K562 (cell line): Measurements from ENCODE around the gene PHLDB3. TPM values are rescaled to one million over a fixed set of nuclear protein-coding genes. Genes with fewer than 3 reads are reported as not detected.

Source experiments
- ATAC-seq: fragments of 200-7000 bp; cut with Tn5 transposase; 3 replicates; pipeline ENCODE4 v1.9.1; 2020; ENCODE audit warnings: moderate library complexity
- BruUV-seq: library from RNA; stranded (reverse); fragments of 400-500 nt; replicated peaks from 2 replicates; lab custom pipeline; 2021; lab: Mats Ljungman, UMichigan
- CTCF ChIA-PET: fragments of 300-600 bp; formaldehyde crosslinking; extraction: SDS; loops from one replicate; lab custom pipeline; 2021; ENCODE audit warnings: low intra/inter-chr PET ratio; lab: Yijun Ruan, JAX
- POLR2A ChIA-PET: fragments of 300-600, 350-650 bp; sonication (Branson Sonifier 250); formaldehyde crosslinking; extraction: SDS; loops from one replicate; lab custom pipeline; 2021; ENCODE audit warnings: antibody characterized with exemption, inconsistent platforms; lab: Yijun Ruan, JAX
- DNase-seq, 4 experiments: peaks; one replicate each; pipeline versions ENCODE4 v3.0.0 to v3.0.0-alpha.2; 2011 to 2018; ENCODE audit warnings: low spot score in 3 of 4, mixed read lengths in 3 of 4; ENCODE audit errors: extremely low read depth in 1 of 4
- FAIRE-seq: peaks from 2 replicates; lab custom pipeline; 2011; peaks lifted over from hg19 to GRCh38; lab: Jason Lieb, UNC
- H2AFZ ChIP-seq: 2 replicates; pipeline ENCODE4 v1.6.0; 2011; ENCODE audit warnings: low read depth, low read length, control low read depth, inconsistent platforms
- H3K27ac ChIP-seq: fragments of 200-600 bp; 3 replicates; pipeline ENCODE4 v1.8.0; 2011; ENCODE audit warnings: low read depth, mild to moderate bottlenecking, control low read depth, inconsistent platforms, low read length, moderate library complexity, mixed read lengths; ENCODE audit errors: extremely low read depth
- H3K27me3 ChIP-seq, 2 experiments: fragments of 300-600 bp in 1 of 2; 2 replicates in 1 of 2; 3 replicates in 1 of 2; pipeline versions ENCODE4 v1.6.0 to v1.8.0; 2011; ENCODE audit warnings: inconsistent platforms in 2 of 2, low read length in 2 of 2, mild to moderate bottlenecking in 1 of 2, mixed read lengths in 1 of 2, moderate library complexity in 1 of 2; ENCODE audit not compliant: control insufficient read depth in 2 of 2, insufficient read depth in 2 of 2
- H3K36me3 ChIP-seq: fragments of 300-600 bp; 3 replicates; pipeline ENCODE4 v1.8.0; 2011; ENCODE audit warnings: mild to moderate bottlenecking, low read length, inconsistent platforms; ENCODE audit not compliant: control insufficient read depth, insufficient read depth
- H3K4me1 ChIP-seq, 2 experiments: fragments of 200-600 bp in 1 of 2; replicated peaks in 1 of 2; 2 replicates in 1 of 2; 3 replicates in 1 of 2; pipeline versions ENCODE4 v1.5.1 to v1.8.0; 2011; ENCODE audit warnings: inconsistent platforms in 2 of 2, low read length in 2 of 2, mild to moderate bottlenecking in 1 of 2, mixed read lengths in 1 of 2, moderate library complexity in 1 of 2; ENCODE audit not compliant: control insufficient read depth in 2 of 2, insufficient read depth in 2 of 2
- H3K4me2 ChIP-seq: 2 replicates; pipeline ENCODE4 v1.6.1; 2011; ENCODE audit warnings: low read length, control low read depth, inconsistent platforms, mixed read lengths; ENCODE audit not compliant: insufficient read depth
- H3K4me3 ChIP-seq: fragments of 200-600 bp; sonication (generic), shearing (Covaris generic); 2 replicates; pipeline ENCODE4 v1.5.1; 2016; ENCODE audit warnings: control low read depth, inconsistent platforms
- H3K79me2 ChIP-seq: fragments of 200-600 bp; 3 replicates; pipeline ENCODE4 v1.8.0; 2011; ENCODE audit warnings: low read length, inconsistent platforms; ENCODE audit not compliant: control insufficient read depth, insufficient read depth
- H3K9ac ChIP-seq, 2 experiments: 2 replicates each; pipeline versions ENCODE4 v1.6.0 to v1.6.1; 2011; ENCODE audit warnings: low read depth in 2 of 2, low read length in 2 of 2, control low read depth in 1 of 2, inconsistent platforms in 1 of 2, mild to moderate bottlenecking in 1 of 2, mixed read lengths in 1 of 2; ENCODE audit not compliant: insufficient read depth in 1 of 2
- H3K9me1 ChIP-seq: one replicate; pipeline ENCODE4 v1.6.0; 2011; ENCODE audit warnings: inconsistent platforms, mild to moderate bottlenecking, low read length, moderate library complexity; ENCODE audit not compliant: control insufficient read depth, insufficient read depth
- H3K9me3 ChIP-seq: replicated peaks from 2 replicates; pipeline ENCODE4 v1.5.1; 2011; ENCODE audit warnings: low read depth, low read length, inconsistent platforms; ENCODE audit not compliant: control insufficient read depth, insufficient read depth
- H4K20me1 ChIP-seq: replicated peaks from 2 replicates; pipeline ENCODE4 v1.6.1; 2011; ENCODE audit warnings: low read length, inconsistent platforms, mixed read lengths; ENCODE audit not compliant: control insufficient read depth, insufficient read depth
- BCOR ChIP-seq: fragments of 450-650 bp; IDR thresholded peaks from 2 replicates; pipeline ENCODE4 v1.6.1; 2016
- CBFA2T2 ChIP-seq: fragments of 450-650 bp; conservative IDR thresholded peaks from 2 replicates; pipeline ENCODE4 v1.6.1; 2017; ENCODE audit warnings: mild to moderate bottlenecking
- NCOA6 ChIP-seq: fragments of 450-650 bp; IDR thresholded peaks from 2 replicates; pipeline ENCODE4 v1.6.1; 2017; ENCODE audit warnings: mild to moderate bottlenecking
- POLR3G ChIP-seq: IDR thresholded peaks from 2 replicates; pipeline ENCODE4 v1.6.1; 2011; ENCODE audit not compliant: insufficient read length, insufficient replicate concordance; ENCODE audit errors: extremely low read depth
- ZNF12 ChIP-seq: sonication (generic); formaldehyde crosslinking; IDR thresholded peaks from 2 replicates; pipeline ENCODE4 v1.4.0; 2020; ENCODE audit warnings: mild to moderate bottlenecking, missing genetic modification reagents
- WGBS: fragments of 100-300 bp; shearing (Covaris generic); methylation state at CpG from one replicate; pipeline ENCODE4 v1.1.6; 2016; ENCODE audit warnings: low coverage, mixed read lengths; ENCODE audit not compliant: insufficient coverage; ENCODE audit errors: missing lambda C conversion rate; 5-methylcytosine and 5-hydroxymethylcytosine counted together
- in situ Hi-C: fragments of 300-500 bp; cut with MboI; formaldehyde crosslinking; loops from 4 replicates; pipeline ENCODE4 v1.15.0; 2018; ENCODE audit warnings: inconsistent platforms, mixed read lengths
- intact Hi-C: fragments of 100-400 bp; cut with micrococcal nuclease; formaldehyde crosslinking; loops from 2 replicates; pipeline ENCODE4 v1.14.2; 2022
- polyA plus RNA-seq, 8 experiments: library from polyadenylated mRNA; depleted of rRNA in 4 of 8; stranded (reverse) in 5 of 8; unstranded in 3 of 8; fragments of >200 nt; fragmentation: Nextera tagmentation in 2 of 8; fragmentation: Illumina TruSeq in 1 of 8; extraction: Ambion mirVana in 2 of 8; extraction: Trizol in 1 of 8; gene quantifications; 2 replicates each; pipeline versions ENCODE4 v1.2.1 to v1.2.3, GENCODE V29; 2011 to 2014; ENCODE audit warnings: inconsistent platforms in 1 of 8, missing spikeins in 1 of 8
- total RNA-seq, 7 experiments: library from RNA; depleted of rRNA in 6 of 7; stranded (reverse); fragments of >200 nt in 6 of 7; fragmentation: Illumina TruSeq in 2 of 7; extraction: Trizol in 2 of 7; gene quantifications; 2 replicates each; pipeline versions ENCODE4 v1.2.1 to v1.2.3, GENCODE V29; 2011 to 2021; ENCODE audit warnings: low replicate concordance in 1 of 7
- TF ChIP-seq, protein P1 (sequence below): IDR thresholded peaks from 2 replicates; pipeline ENCODE4 v1.6.1; 2012; ENCODE audit warnings: low read depth, low read length, improper control_type of control experiment, borderline replicate concordance
- TF ChIP-seq, protein P2 (sequence below): IDR thresholded peaks from 2 replicates; pipeline ENCODE4 v1.6.1; 2016; ENCODE audit warnings: missing genetic modification characterization, missing compliant biosample characterization

The PHLDB3 gene
- total and polyA plus RNA-seq, 9 of the 15 experiments (the other 6 are each of a cell fraction or from before 2014, with no cell fraction given) = 0.04 to 23.5 (median 3.9) TPM

DNA sequence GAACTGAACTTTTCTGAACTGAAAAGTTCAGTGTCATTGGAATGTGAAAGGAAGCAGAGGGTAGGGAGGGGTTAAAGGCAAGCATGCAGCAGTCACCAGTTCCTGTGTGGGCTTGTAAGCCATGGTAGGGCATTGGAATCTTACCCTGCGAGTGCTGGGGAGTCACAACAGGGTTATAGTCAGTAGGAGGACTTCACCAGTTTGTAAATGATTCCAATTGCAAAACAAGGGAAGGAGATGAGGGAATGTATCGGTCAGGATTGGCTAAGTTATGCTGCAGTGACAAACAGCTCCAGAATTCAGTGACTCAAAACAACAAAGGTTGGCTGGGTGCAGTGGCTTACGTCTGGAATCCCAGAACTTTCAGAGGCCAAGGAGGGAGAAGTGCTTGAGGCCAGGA lies 52.0 kb downstream of the PHLDB3 start:
- ChIA-PET POLR2A (no interaction called here), CTCF (no interaction called here)
- Histone ChIP-seq H2AFZ (no peak overlapping the region), H3K9ac (no peak overlapping the region), H3K9me1 (no peaks in the 10 kb centered on the region), H3K27me3 (no peaks in the 10 kb centered on the region), H4K20me1 (no peaks in the 10 kb centered on the region), H3K79me2 (no peaks in the 10 kb centered on the region), H3K4me2 (no peak overlapping the region), H3K27ac (no peak overlapping the region), H3K4me3 (no peak overlapping the region), H3K4me1 (peaks cover 2% of the 10 kb centered on the region in 2 experiments; a peak in 2 of 5 replicates), H3K36me3 (no peaks in the 10 kb centered on the region), H3K9me3 (no peaks in the 10 kb centered on the region; the same call in 1 of the 2 replicates)
- intact Hi-C loops = no loop called here
- FAIRE-seq (no peak), ATAC-seq (no peak), DNase-seq (no peak)
- WGBS = 8% methylated on average over 3 of the region's 3 CpGs
- no TSS peak for BruUV-seq
- in situ Hi-C loops = no loop called here
- TF ChIP-seq POLR3G (no peak), BCOR (peak; percentile 37; the same call in 1 of the 2 replicates), CBFA2T2 (no peak), NCOA6 (no peak), ZNF12 (peak; percentile 99)
- TF ChIP-seq, protein P1, sequence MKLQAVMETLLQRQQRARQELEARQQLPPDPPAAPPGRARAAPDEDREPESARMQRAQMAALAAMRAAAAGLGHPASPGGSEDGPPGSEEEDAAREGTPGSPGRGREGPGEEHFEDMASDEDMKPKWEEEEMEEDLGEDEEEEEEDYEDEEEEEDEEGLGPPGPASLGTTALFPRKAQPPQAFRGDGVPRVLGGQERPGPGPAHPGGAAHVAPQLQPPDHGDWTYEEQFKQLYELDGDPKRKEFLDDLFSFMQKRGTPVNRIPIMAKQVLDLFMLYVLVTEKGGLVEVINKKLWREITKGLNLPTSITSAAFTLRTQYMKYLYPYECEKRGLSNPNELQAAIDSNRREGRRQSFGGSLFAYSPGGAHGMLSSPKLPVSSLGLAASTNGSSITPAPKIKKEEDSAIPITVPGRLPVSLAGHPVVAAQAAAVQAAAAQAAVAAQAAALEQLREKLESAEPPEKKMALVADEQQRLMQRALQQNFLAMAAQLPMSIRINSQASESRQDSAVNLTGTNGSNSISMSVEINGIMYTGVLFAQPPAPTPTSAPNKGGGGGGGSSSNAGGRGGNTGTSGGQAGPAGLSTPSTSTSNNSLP = no peak
- TF ChIP-seq, protein P2, sequence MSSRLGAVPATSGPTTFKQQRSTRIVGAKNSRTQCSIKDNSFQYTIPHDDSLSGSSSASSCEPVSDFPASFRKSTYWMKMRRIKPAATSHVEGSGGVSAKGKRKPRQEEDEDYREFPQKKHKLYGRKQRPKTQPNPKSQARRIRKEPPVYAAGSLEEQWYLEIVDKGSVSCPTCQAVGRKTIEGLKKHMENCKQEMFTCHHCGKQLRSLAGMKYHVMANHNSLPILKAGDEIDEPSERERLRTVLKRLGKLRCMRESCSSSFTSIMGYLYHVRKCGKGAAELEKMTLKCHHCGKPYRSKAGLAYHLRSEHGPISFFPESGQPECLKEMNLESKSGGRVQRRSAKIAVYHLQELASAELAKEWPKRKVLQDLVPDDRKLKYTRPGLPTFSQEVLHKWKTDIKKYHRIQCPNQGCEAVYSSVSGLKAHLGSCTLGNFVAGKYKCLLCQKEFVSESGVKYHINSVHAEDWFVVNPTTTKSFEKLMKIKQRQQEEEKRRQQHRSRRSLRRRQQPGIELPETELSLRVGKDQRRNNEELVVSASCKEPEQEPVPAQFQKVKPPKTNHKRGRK = no peak
